ENCODE results near the gene SHC3. TPM values are rescaled to one million over a fixed set of nuclear protein-coding genes. Genes with fewer than 3 reads are reported as not detected.

The SHC3 gene
- total RNA-seq, 2 experiments from 2014 or later = 0.03 TPM; not detected in 1

DNA sequence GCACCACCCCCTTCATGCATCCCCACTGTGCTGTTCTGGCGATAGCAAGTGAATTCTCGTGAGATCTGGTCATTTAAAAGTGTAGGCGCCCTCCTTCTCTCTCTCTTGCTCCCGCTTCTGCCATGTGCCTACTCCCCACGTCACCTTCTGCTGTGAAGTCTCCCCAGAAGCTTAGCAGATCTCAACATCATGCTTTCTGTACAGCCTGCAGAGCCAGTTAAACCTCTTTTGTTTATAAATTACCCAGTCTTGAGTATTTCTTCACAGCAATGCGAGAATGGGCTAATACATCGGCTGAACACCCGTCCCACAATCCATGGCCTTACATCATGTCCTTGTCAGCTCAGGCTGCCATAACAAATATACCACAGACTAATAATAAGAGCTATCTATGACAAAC lies 17.4 kb downstream of the SHC3 start:
- Histone ChIP-seq H3K4me2 (ENCODE audit: low read length) (no peak overlapping the region), H2AFZ (ENCODE audit: low read length) (no peak overlapping the region), H3K9me2 (ENCODE audit: insufficient read depth, low read length) (no peaks in the 10 kb centered on the region), H3K27ac (ENCODE audit: low read depth, low read length, poor library complexity, severe bottlenecking) (no peak overlapping the region), H3K36me3 (ENCODE audit: insufficient read depth, low read length) (no peaks in the 10 kb centered on the region), H4K20me1 (ENCODE audit: insufficient read depth, low read length) (no peaks in the 10 kb centered on the region), H3K4me3 (ENCODE audit: low read depth, low read length, poor library complexity, severe bottlenecking) (no peak overlapping the region), H3K79me2 (ENCODE audit: insufficient read depth, low read depth, low read length) (no peaks in the 10 kb centered on the region), H3K4me1 (ENCODE audit: insufficient read depth, low read length, poor library complexity, severe bottlenecking) (no peaks in the 10 kb centered on the region), H3K9me3 (ENCODE audit: low read length) (no peaks in the 10 kb centered on the region)
- TF ChIP-seq EZH2phosphoT487 (IDR thresholded peaks at IDR 0.05; ENCODE audit: borderline replicate concordance, low read depth, low read length) = no peak
- TF ChIP-seq, protein P1, sequence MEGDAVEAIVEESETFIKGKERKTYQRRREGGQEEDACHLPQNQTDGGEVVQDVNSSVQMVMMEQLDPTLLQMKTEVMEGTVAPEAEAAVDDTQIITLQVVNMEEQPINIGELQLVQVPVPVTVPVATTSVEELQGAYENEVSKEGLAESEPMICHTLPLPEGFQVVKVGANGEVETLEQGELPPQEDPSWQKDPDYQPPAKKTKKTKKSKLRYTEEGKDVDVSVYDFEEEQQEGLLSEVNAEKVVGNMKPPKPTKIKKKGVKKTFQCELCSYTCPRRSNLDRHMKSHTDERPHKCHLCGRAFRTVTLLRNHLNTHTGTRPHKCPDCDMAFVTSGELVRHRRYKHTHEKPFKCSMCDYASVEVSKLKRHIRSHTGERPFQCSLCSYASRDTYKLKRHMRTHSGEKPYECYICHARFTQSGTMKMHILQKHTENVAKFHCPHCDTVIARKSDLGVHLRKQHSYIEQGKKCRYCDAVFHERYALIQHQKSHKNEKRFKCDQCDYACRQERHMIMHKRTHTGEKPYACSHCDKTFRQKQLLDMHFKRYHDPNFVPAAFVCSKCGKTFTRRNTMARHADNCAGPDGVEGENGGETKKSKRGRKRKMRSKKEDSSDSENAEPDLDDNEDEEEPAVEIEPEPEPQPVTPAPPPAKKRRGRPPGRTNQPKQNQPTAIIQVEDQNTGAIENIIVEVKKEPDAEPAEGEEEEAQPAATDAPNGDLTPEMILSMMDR (conservative IDR thresholded peaks at IDR 0.05; ENCODE audit: low read length) = no peak
- BruUV-seq (replicated peaks) = no TSS peak
- DNase-seq (ENCODE audit: low spot score) = no peak
- ChIA-PET POLR2A (no interaction called here), CTCF (ENCODE audit: unreplicated experiment) (no interaction called here)
- intact Hi-C loops (cut with micrococcal nuclease; ENCODE audit: unreplicated experiment) = no loop called here

DNA sequence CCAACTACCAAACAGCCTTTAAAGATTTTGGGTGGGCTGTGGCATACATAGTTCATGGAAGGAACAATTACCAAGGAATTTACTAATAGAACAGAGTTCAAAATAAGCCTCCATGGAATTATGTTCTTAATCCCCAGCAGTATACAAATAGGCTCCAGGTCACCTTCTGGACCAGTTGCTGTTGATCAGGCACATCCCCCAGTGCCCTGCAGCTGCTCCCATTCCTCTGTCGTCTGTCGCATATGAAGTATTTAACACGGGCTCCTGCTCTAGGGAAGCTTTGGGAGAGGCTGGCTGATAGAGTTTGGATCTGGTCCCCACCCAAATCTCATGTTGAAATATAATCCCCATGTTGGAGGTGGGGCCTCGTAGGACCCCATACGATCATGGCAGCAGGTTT lies 17.8 kb downstream of the SHC3 start:
- Histone ChIP-seq H3K9me3 (ENCODE audit: low read length) (no peaks in the 10 kb centered on the region), H3K36me3 (ENCODE audit: insufficient read depth, low read length) (no peaks in the 10 kb centered on the region), H4K20me1 (ENCODE audit: insufficient read depth, low read length) (no peaks in the 10 kb centered on the region), H3K79me2 (ENCODE audit: insufficient read depth, low read depth, low read length) (no peaks in the 10 kb centered on the region), H3K4me1 (ENCODE audit: insufficient read depth, low read length, poor library complexity, severe bottlenecking) (no peaks in the 10 kb centered on the region), H3K4me2 (ENCODE audit: low read length) (no peak overlapping the region), H3K4me3 (ENCODE audit: low read depth, low read length, poor library complexity, severe bottlenecking) (no peak overlapping the region), H3K9me2 (ENCODE audit: insufficient read depth, low read length) (no peaks in the 10 kb centered on the region), H3K27ac (ENCODE audit: low read depth, low read length, poor library complexity, severe bottlenecking) (no peak overlapping the region), H2AFZ (ENCODE audit: low read length) (no peak overlapping the region)
- intact Hi-C loops (cut with micrococcal nuclease; ENCODE audit: unreplicated experiment) = no loop called here
- BruUV-seq (replicated peaks) = no TSS peak
- TF ChIP-seq EZH2phosphoT487 (IDR thresholded peaks at IDR 0.05; ENCODE audit: borderline replicate concordance, low read depth, low read length) = no peak
- TF ChIP-seq, protein P1 (conservative IDR thresholded peaks at IDR 0.05; ENCODE audit: low read length) = no peak
- ChIA-PET CTCF (ENCODE audit: unreplicated experiment) (no interaction called here), POLR2A (no interaction called here)
- DNase-seq (ENCODE audit: low spot score) = no peak

DNA sequence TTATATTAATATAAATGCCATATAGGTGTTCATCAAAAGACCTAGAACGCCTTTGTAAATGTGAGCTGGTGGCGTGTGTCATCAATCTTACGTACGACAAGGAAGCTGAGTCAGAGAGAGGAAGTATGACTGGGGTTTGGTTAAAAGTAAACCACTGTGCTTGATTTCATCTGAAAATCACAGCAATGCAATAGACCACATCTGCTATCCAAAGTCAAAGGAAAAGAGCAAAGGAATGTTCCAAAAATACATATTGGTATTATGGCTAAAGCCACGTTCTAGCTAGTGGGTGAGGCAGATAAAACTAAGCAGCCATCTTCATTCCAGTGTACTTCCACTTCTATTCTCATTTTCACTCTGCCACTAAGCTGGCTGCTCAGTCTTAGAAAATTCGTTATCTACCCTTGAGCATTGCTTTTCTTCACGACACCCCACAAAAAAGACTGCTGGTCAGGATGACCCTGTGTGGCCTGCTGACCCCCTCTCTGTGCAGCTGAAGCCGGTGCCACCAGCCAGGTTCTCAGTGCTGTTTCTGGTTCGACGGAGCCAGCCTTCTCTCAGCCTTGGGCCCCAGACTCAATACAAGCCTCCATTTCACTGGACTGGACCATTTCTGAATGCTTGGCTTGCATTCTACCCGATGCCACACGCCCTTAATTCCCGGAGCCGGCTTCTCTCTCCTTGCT lies 23.8 kb downstream of the SHC3 start:
- no peak for DNase-seq (ENCODE audit: low spot score)
- no peaks in the 10 kb centered on the region for H3K9me3 ChIP-seq (ENCODE audit: low read length)
- POLR2A ChIA-PET = no interaction called here
- no peak overlapping the region for H3K4me3 ChIP-seq (ENCODE audit: low read depth, low read length, poor library complexity, severe bottlenecking)
- no peaks in the 10 kb centered on the region for H3K36me3 ChIP-seq (ENCODE audit: insufficient read depth, low read length)
- no peak overlapping the region for H2AFZ ChIP-seq (ENCODE audit: low read length)
- no peaks in the 10 kb centered on the region for H3K79me2 ChIP-seq (ENCODE audit: insufficient read depth, low read depth, low read length)
- BruUV-seq (replicated peaks) = no TSS peak
- TF ChIP-seq, protein P1 (conservative IDR thresholded peaks at IDR 0.05; ENCODE audit: low read length) = no peak
- no peak for TF ChIP-seq EZH2phosphoT487 (IDR thresholded peaks at IDR 0.05; ENCODE audit: borderline replicate concordance, low read depth, low read length)
- intact Hi-C loops (cut with micrococcal nuclease; ENCODE audit: unreplicated experiment) = no loop called here
- H3K9me2 ChIP-seq (ENCODE audit: insufficient read depth, low read length) = no peaks in the 10 kb centered on the region
- H3K4me2 ChIP-seq (ENCODE audit: low read length) = no peak overlapping the region
- CTCF ChIA-PET (ENCODE audit: unreplicated experiment) = no interaction called here
- no peaks in the 10 kb centered on the region for H4K20me1 ChIP-seq (ENCODE audit: insufficient read depth, low read length)
- H3K27ac ChIP-seq (ENCODE audit: low read depth, low read length, poor library complexity, severe bottlenecking) = no peak overlapping the region
- H3K4me1 ChIP-seq (ENCODE audit: insufficient read depth, low read length, poor library complexity, severe bottlenecking) = no peaks in the 10 kb centered on the region
